ENCODE results near the gene PCDHGA1. TPM values are rescaled to one million over a fixed set of nuclear protein-coding genes. Genes with fewer than 3 reads are reported as not detected.

The PCDHGA1 gene
- total RNA-seq, 1 donor from 2014 or later = 0.31 TPM

DNA sequence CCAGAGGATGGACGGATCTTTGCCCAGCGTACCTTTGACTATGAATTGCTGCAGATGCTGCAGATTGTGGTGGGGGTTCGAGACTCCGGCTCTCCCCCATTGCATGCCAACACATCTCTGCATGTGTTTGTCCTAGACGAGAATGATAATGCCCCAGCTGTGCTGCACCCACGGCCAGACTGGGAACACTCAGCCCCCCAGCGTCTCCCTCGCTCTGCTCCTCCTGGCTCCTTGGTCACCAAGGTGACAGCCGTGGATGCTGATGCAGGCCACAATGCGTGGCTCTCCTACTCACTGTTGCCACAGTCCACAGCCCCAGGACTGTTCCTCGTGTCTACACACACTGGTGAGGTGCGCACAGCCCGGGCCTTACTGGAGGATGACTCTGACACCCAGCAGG lies 160.5 kb downstream of the PCDHGA1 start:
- Mint-ChIP-seq H3K27me3 (peaks cover 26% of the 10 kb centered on the region), H3K4me1 (ENCODE audit: unreplicated experiment) (peaks cover 12% of the 10 kb centered on the region), H3K4me3 (no peak overlapping the region), H3K9me3 (peaks cover 5% of the 10 kb centered on the region), H3K27ac (no peak overlapping the region), H3K36me3 (peaks cover 44% of the 10 kb centered on the region)
- DNase-seq (ENCODE audit: extremely low spot score, unreplicated experiment) = no peak
- TF ChIP-seq, protein P1, sequence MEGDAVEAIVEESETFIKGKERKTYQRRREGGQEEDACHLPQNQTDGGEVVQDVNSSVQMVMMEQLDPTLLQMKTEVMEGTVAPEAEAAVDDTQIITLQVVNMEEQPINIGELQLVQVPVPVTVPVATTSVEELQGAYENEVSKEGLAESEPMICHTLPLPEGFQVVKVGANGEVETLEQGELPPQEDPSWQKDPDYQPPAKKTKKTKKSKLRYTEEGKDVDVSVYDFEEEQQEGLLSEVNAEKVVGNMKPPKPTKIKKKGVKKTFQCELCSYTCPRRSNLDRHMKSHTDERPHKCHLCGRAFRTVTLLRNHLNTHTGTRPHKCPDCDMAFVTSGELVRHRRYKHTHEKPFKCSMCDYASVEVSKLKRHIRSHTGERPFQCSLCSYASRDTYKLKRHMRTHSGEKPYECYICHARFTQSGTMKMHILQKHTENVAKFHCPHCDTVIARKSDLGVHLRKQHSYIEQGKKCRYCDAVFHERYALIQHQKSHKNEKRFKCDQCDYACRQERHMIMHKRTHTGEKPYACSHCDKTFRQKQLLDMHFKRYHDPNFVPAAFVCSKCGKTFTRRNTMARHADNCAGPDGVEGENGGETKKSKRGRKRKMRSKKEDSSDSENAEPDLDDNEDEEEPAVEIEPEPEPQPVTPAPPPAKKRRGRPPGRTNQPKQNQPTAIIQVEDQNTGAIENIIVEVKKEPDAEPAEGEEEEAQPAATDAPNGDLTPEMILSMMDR (conservative IDR thresholded peaks at IDR 0.05) = no peak

DNA sequence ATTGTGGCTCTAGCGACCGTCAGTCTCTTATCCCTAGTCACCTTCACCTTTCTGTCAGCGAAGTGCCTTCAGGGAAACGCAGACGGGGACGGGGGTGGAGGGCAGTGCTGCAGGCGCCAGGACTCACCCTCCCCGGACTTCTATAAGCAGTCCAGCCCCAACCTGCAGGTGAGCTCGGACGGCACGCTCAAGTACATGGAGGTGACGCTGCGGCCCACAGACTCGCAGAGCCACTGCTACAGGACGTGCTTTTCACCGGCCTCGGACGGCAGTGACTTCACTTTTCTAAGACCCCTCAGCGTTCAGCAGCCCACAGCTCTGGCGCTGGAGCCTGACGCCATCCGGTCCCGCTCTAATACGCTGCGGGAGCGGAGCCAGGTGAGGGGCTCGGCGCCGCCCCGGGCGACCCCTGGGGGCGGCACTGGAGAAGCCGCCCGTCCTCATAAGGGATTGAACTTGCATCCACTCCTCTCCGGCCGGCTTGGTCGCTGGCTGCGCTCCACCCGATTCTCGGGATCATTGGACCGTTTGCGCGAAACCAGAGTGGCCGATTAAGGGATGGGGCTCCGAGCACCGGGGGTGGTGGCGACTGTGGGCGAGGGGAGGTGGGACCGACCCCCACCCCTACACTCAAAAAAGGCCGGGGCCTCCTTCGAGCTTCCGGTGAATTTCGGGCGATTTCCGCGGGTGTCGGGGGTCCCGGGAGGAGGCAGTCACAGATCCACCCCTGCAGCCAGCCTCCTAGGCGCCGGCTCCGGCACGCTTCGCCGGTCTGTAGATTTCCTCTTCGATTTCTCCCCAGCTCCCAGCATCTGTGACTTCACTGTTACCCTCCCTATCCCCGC lies 161.2 kb downstream of the PCDHGA1 start:
- Mint-ChIP-seq H3K4me3 (peak overlapping the region; percentile 44), H3K9me3 (peaks cover 5% of the 10 kb centered on the region), H3K4me1 (ENCODE audit: unreplicated experiment) (peaks cover 20% of the 10 kb centered on the region), H3K36me3 (peaks cover 41% of the 10 kb centered on the region), H3K27ac (no peak overlapping the region), H3K27me3 (peaks cover 24% of the 10 kb centered on the region)
- TF ChIP-seq, protein P1 (conservative IDR thresholded peaks at IDR 0.05) = no peak
- DNase-seq (ENCODE audit: extremely low spot score, unreplicated experiment) = no peak

DNA sequence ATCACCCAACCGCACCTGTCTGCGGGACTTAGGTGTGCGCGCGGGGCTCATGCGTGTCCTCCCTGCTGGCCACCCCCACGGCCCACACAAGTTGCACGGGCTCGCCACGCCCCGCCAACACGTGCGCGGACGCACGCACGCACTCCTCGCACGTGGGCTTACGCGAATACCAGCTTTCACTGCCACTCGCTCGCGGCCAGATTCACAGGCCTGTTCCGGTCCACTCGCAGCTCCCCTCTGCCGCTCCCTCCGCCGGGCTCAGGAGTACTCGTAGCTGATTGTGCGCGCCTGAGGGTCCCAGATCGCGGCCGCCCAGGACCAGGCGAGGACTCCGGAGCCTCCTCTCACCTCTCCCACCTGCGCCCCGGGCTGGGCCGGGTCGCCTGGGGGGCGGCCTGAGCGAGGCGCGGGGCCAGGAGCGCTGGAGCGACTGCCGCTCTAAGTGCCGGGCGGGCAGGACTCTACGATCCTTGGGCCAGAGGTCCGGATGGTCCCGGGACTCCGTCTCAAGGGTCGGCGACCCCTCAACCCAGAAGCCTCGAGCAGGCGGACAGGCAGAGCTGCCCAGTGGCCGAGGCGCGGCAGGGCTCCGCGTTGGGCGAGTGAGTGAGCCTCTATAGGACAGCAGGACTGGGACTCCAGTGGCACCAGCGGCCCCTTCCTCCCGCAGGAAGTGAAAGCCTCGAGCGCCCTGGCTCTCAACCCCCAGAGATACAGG lies 162.0 kb downstream of the PCDHGA1 start:
- TF ChIP-seq, protein P1 (conservative IDR thresholded peaks at IDR 0.05) = no peak
- Mint-ChIP-seq H3K9me3 (peaks cover 5% of the 10 kb centered on the region), H3K27me3 (peaks cover 23% of the 10 kb centered on the region), H3K36me3 (peaks cover 34% of the 10 kb centered on the region), H3K27ac (no peak overlapping the region), H3K4me1 (ENCODE audit: unreplicated experiment) (peaks cover 21% of the 10 kb centered on the region), H3K4me3 (peak overlapping the region; percentile 44)
- no peak for DNase-seq (ENCODE audit: extremely low spot score, unreplicated experiment)

DNA sequence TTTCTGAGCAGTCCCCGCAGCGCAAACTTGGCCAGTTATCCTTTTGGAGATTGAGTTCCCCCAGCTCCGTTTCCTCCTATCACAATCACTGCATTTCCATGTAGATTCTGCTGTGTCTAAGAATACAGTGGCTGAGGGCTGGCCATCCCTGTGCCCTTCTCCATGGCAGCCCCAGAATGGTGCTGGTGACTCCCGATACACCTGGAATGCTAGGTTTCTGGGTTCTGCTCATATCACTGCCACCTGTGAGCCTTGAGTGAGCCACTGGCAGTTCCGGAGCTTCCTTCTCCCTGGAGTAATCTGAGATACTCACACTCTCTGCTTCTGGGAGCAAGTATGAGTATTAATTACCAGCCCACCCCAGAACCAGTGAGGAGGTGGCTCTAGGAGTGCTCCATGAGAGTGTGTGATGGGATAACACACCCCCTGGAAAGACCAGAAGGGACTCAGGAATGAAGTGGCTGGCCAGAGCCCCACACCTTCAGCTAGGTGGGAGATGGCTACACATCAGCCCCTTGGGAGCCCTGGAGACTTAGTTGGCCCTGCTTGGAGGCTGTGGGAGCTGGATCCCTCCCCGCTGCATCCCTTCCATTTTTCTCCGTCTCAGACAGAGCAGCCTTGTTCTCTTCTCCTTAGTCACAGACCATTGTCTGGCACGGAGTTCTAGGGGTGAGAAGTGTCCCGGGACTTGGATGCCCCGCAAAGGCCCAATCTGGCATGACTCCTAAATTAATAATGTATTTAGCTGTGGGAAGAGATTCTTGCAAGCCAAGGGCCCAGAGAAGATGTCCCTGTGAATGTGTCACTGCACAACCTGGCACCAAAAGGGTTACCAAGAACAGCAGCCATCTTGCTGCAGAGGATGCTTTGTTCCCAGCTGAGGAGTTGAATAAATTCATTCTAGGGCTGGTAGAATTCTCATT lies 163.4 kb downstream of the PCDHGA1 start:
- H3K27me3 Mint-ChIP-seq = peaks cover 23% of the 10 kb centered on the region
- peak overlapping the region; percentile 59 for H3K4me3 Mint-ChIP-seq
- TF ChIP-seq, protein P1 (conservative IDR thresholded peaks at IDR 0.05) = no peak
- H3K27ac Mint-ChIP-seq = peak overlapping the region; percentile 54
- peaks cover 28% of the 10 kb centered on the region for H3K36me3 Mint-ChIP-seq
- no peaks in the 10 kb centered on the region for H3K9me3 Mint-ChIP-seq
- DNase-seq (ENCODE audit: extremely low spot score, unreplicated experiment) = no peak
- H3K4me1 Mint-ChIP-seq (ENCODE audit: unreplicated experiment) = peaks cover 21% of the 10 kb centered on the region

DNA sequence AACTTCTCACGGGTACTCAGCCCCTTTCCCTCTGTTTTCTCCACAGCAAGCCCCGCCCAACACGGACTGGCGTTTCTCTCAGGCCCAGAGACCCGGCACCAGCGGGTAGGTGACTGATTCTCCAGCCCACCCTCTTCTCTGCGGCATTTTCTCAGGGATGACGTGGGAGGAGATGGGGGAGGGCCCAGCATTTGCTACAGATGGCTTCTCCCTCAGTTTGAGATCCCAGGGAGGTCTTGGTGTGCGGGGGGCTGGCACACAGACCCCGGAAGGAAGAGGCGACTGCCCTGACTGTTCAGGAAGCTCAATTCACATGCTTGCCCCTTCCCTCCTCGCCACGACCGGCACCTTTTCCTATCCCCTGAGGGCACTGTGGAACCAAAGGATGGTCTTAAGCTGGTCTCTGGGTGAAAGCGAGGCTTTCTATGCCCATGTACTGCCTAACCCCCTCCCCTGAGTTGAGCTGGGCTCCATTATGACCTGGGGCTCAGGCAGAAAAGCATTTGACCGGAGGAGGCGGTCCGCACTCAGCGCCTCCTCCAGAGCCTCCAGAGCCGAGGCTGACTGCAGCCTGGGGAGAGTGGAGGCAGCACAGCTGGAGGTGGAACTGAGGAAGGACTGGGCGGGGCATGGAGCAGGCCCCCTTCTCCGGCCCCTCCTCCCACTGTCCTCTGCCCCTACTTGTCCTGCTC lies 164.6 kb downstream of the PCDHGA1 start:
- H3K27ac Mint-ChIP-seq = peak overlapping the region; percentile 58
- H3K9me3 Mint-ChIP-seq = no peaks in the 10 kb centered on the region
- H3K27me3 Mint-ChIP-seq = peaks cover 23% of the 10 kb centered on the region
- peak overlapping the region; percentile 59 for H3K4me3 Mint-ChIP-seq
- TF ChIP-seq, protein P1 (conservative IDR thresholded peaks at IDR 0.05) = no peak
- peaks cover 21% of the 10 kb centered on the region for H3K4me1 Mint-ChIP-seq (ENCODE audit: unreplicated experiment)
- H3K36me3 Mint-ChIP-seq = peaks cover 25% of the 10 kb centered on the region
- DNase-seq (ENCODE audit: extremely low spot score, unreplicated experiment) = no peak
